ENCODE measurements around the gene FASTKD1.

The FASTKD1 gene

DNA sequence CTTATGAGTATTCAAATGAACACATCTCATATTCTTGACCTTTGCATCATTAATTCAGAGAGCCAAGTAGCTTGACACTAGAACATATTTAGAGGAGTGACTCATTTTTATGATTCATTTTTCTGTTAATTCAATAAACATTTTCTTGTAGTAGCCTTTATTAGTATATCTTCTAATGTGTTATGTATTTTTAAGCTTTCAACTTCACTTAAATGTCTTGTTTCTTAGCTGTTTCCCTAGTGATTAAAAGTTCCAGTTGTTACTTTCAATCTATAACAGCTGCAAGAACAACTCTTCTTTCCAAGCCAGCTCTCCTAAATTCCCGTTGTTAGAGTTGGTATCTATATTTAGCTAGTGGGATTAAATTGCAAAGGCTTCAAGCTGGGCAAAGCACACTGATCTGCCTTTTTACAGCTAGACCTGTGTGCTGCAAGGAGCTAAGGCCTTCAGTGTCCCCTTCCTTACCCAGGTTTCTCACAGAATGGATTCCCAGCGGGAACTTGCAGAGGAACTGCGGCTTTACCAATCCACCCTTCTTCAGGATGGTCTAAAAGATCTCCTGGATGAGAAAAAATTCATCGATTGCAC lies 64.3 kb downstream of the FASTKD1 start, which contains the start of gene KLHL41:
KLHL41 (plus strand) TSS at position 405 of the 588 bp plus-strand sequence; CDS start at position 482, 77 bp downstream.
- no peak for DNase-seq
- no peaks in the 10 kb centered on the region for H3K27me3 ChIP-seq (replicated peaks)
- no peak within 1 kb of the TSS for H3K27ac ChIP-seq
- in situ Hi-C loops (cut with HindIII; ENCODE audit: low pct_ligation_motif_present, low sequenced_read_pairs) = no loop called here
- no peak within 1 kb of the TSS for H3K4me3 ChIP-seq (ENCODE audit: low read depth, low read length)
- H3K36me3 ChIP-seq (replicated peaks) = no peaks in the 10 kb centered on the region
- TF ChIP-seq, protein P1, sequence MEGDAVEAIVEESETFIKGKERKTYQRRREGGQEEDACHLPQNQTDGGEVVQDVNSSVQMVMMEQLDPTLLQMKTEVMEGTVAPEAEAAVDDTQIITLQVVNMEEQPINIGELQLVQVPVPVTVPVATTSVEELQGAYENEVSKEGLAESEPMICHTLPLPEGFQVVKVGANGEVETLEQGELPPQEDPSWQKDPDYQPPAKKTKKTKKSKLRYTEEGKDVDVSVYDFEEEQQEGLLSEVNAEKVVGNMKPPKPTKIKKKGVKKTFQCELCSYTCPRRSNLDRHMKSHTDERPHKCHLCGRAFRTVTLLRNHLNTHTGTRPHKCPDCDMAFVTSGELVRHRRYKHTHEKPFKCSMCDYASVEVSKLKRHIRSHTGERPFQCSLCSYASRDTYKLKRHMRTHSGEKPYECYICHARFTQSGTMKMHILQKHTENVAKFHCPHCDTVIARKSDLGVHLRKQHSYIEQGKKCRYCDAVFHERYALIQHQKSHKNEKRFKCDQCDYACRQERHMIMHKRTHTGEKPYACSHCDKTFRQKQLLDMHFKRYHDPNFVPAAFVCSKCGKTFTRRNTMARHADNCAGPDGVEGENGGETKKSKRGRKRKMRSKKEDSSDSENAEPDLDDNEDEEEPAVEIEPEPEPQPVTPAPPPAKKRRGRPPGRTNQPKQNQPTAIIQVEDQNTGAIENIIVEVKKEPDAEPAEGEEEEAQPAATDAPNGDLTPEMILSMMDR (IDR thresholded peaks at IDR 0.05; ENCODE audit: low read depth, low read length, missing control alignments) = no peak

DNA sequence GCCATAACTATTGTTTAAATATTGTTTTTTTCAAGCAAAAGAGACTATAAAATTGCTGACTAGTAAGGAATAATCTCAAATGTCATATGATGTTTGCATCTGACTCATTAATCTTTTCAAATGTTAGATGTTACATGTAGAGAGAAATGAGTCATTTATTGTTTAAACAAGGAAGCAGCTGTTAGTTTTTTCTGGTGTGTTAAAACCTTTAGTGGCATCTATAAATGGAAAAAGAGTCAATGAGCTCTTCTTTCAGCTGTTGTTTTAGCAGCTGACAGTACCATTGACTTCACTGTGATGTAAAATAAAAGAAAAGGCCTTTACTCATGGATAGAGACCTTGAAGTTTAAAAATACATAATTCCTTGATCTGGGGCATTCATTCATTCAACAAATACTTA lies 66.0 kb downstream of the FASTKD1 start:
- no peaks in the 10 kb centered on the region for H3K36me3 ChIP-seq (replicated peaks)
- H3K4me3 ChIP-seq (ENCODE audit: low read depth, low read length) = no peak overlapping the region
- H3K27me3 ChIP-seq (replicated peaks) = no peaks in the 10 kb centered on the region
- TF ChIP-seq, protein P1 (IDR thresholded peaks at IDR 0.05; ENCODE audit: low read depth, low read length, missing control alignments) = no peak
- peak overlapping the region; percentile 18 for H3K27ac ChIP-seq
- in situ Hi-C loops (cut with HindIII; ENCODE audit: low pct_ligation_motif_present, low sequenced_read_pairs) = no loop called here
- no peak for DNase-seq

DNA sequence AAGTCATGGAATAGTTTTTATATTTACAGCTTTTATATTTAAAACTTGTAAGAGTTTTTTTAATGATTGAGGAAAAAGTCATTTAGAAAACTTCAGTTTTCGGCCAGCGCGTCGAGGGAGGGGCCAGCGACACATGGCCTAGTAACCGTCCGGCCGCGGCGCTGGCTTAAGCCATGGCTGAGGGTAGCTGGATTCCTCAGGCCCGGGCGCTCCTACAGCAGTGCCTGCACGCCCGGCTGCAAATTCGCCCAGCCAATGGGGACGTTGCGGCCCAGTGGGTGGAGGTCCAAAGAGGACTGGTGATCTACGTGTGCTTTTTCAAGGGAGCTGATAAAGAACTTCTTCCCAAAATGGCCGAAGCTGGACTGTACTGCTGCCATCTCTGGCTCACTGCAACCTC lies 69.0 kb downstream of the FASTKD1 start:
- H3K36me3 ChIP-seq (replicated peaks) = no peaks in the 10 kb centered on the region
- in situ Hi-C loops (cut with HindIII; ENCODE audit: low pct_ligation_motif_present, low sequenced_read_pairs) = no loop called here
- no peak overlapping the region for H3K4me3 ChIP-seq (ENCODE audit: low read depth, low read length)
- H3K27me3 ChIP-seq (replicated peaks) = no peaks in the 10 kb centered on the region
- no peak overlapping the region for H3K27ac ChIP-seq
- no peak for DNase-seq
- TF ChIP-seq, protein P1 (IDR thresholded peaks at IDR 0.05; ENCODE audit: low read depth, low read length, missing control alignments) = no peak

GRCh38 chr2:169495310-169495928 lies 78.2 kb downstream of the FASTKD1 start:
- TF ChIP-seq, protein P1 (IDR thresholded peaks at IDR 0.05; ENCODE audit: low read depth, low read length, missing control alignments) = no peak
- no peak overlapping the region for H3K27ac ChIP-seq
- no peaks in the 10 kb centered on the region for H3K36me3 ChIP-seq (replicated peaks)
- in situ Hi-C loops (cut with HindIII; ENCODE audit: low pct_ligation_motif_present, low sequenced_read_pairs) = no loop called here
- no peak for DNase-seq
- H3K4me3 ChIP-seq (ENCODE audit: low read depth, low read length) = no peak overlapping the region
- H3K27me3 ChIP-seq (replicated peaks) = no peaks in the 10 kb centered on the region

DNA sequence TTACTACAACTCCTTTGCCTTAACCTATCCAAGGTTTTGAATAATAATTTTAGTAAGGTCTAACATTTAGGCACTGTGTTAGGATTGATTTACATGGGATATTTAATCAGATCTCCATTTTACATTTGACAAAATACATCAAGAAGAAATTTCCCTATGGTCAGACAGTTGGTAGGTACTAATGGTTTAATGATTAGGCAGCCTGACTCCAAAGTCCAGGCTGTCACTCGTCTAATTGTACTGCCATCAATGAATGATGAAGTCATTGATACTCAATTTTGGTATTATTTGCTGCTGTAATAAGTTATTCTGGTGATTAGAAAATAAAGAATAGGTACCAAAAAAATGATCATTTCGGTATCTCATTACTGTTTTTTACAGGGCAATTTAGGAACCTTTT lies 80.3 kb downstream of the FASTKD1 start:
- TF ChIP-seq, protein P1 (IDR thresholded peaks at IDR 0.05; ENCODE audit: low read depth, low read length, missing control alignments) = no peak
- H3K36me3 ChIP-seq (replicated peaks) = no peaks in the 10 kb centered on the region
- in situ Hi-C loops (cut with HindIII; ENCODE audit: low pct_ligation_motif_present, low sequenced_read_pairs) = no loop called here
- H3K4me3 ChIP-seq (ENCODE audit: low read depth, low read length) = no peak overlapping the region
- H3K27me3 ChIP-seq (replicated peaks) = no peaks in the 10 kb centered on the region
- no peak for DNase-seq
- H3K27ac ChIP-seq = no peak overlapping the region

All from brain microvascular endothelial cell (primary cell).